ENCODE results near the gene WASL. TPM values are rescaled to one million over a fixed set of nuclear protein-coding genes. Genes with fewer than 3 reads are reported as not detected.
A peak's percentile ranks its signal among the peaks of the same experiment; 100 is the strongest.

The WASL gene
- total RNA-seq, 1 experiment from 2014 or later: 26.9 TPM

DNA sequence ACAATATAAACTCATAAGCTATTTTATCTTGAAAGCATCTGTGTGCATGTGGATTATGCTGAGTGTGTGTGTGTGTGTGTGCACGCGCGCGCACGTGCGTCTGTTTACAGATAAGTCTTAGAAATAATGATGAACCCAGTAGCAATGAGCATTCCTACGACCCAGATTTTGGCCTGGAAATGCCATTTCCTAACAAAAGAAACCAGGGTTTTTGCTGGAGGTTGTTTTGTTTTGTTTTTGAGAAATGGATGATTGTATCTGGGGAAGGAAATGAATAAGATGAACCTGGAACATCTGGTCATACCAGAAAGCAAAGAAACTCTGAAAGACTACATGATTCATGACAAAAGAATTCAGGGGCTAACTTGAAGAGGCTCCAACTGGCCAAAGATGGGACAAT, 115.2 kb downstream of the WASL start:
- peak; percentile 95 for DNase-seq (ENCODE audit: low read depth)

DNA sequence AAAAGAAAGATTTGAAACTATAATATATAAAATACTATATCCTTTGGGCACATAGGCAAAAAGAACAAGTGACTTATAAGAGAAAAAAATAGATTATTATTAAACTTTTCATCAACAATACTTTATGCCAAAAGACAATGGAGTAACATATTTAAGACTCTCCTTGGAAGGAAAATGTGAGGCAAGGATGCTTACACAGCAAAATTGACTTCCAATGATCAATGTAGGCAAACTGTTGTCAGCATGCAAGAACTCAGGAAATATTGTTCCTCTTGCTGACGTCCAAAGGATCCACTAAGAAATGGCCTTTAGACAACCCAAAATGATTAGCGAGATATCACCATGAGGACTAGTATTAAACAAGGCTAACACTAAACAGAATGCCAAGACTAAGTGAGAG, 116.0 kb downstream of the WASL start:
- DNase-seq (ENCODE audit: low read depth): no peak

Other genes with a start within 250 kb of the WASL start
- gene IQUB, start 214.4 kb downstream of the WASL start, total RNA-seq (2014; rRNA removed): 0.26 and 0.29 TPM in 2 replicates
- gene NDUFA5, start 191.2 kb downstream of the WASL start, total RNA-seq (2014; rRNA removed): 79.1 and 79.6 TPM in 2 replicates
- gene ASB15, start 147.2 kb downstream of the WASL start, total RNA-seq (2014; rRNA removed): not detected in 2 replicates
- gene LMOD2, start 93.1 kb downstream of the WASL start, total RNA-seq (2014; rRNA removed): not detected in 2 replicates
- not detected in 2 replicates for gene HYAL4, start 96.2 kb upstream of the WASL start, total RNA-seq (2014; rRNA removed)
- gene SPAM1, start 176.2 kb upstream of the WASL start, total RNA-seq (2014; rRNA removed): not detected in 2 replicates